Liver (tissue), 9 donors: ENCODE data around the gene PACSIN2. TPM values are rescaled to one million over a fixed set of nuclear protein-coding genes. Genes with fewer than 3 reads are reported as not detected.
A peak's percentile ranks its signal among the peaks of the same experiment; 100 is the strongest.

Experiments used
- DNase-seq: peaks from one replicate; pipeline ENCODE4 v3.0.0-alpha.2; 2017; ENCODE audit warnings: low spot score
- H3K27ac ChIP-seq, 2 donors: one replicate each; pipeline ENCODE4 v1.7.0; 2013; ENCODE audit warnings: inconsistent platforms in 2 of 2, low read length in 2 of 2, control low read depth in 1 of 2, low read depth in 1 of 2, mild to moderate bottlenecking in 1 of 2
- H3K27me3 ChIP-seq, 4 donors: one replicate each; pipeline versions ENCODE4 v1.6.1 to v1.7.0; 2013; ENCODE audit warnings: low read length in 3 of 4, inconsistent platforms in 1 of 4, mild to moderate bottlenecking in 1 of 4, moderate library complexity in 1 of 4; ENCODE audit not compliant: control insufficient read depth in 4 of 4, insufficient read depth in 4 of 4
- H3K36me3 ChIP-seq, 4 donors: one replicate each; pipeline versions ENCODE4 v1.6.1 to v1.7.0; 2013; ENCODE audit warnings: low read length in 3 of 4, mild to moderate bottlenecking in 3 of 4, low read depth in 1 of 4, moderate library complexity in 1 of 4; ENCODE audit not compliant: control insufficient read depth in 4 of 4, insufficient read depth in 3 of 4
- H3K4me1 ChIP-seq, 4 donors: one replicate each; pipeline versions ENCODE4 v1.6.1 to v1.7.0; 2013; ENCODE audit warnings: low read length in 3 of 4, mild to moderate bottlenecking in 3 of 4, moderate library complexity in 1 of 4; ENCODE audit not compliant: control insufficient read depth in 4 of 4, insufficient read depth in 4 of 4
- H3K4me3 ChIP-seq, 3 donors: one replicate each; pipeline versions ENCODE4 v1.6.1 to v1.7.0; 2013; ENCODE audit warnings: low read length in 3 of 3, control low read depth in 1 of 3, low read depth in 1 of 3, mild to moderate bottlenecking in 1 of 3
- H3K9ac ChIP-seq, 2 donors: one replicate each; pipeline ENCODE4 v1.7.0; 2013; ENCODE audit warnings: low read length in 2 of 2, mild to moderate bottlenecking in 2 of 2, moderate library complexity in 2 of 2, control low read depth in 1 of 2, low read depth in 1 of 2
- H3K9me3 ChIP-seq, 4 donors: one replicate each; pipeline versions ENCODE4 v1.6.1 to v1.7.0; 2013; ENCODE audit warnings: low read length in 3 of 4; ENCODE audit not compliant: control insufficient read depth in 4 of 4
- ATF3 ChIP-seq: IDR thresholded peaks from 2 replicates; pipeline ENCODE4 v1.6.1; 2016; ENCODE audit warnings: antibody characterized with exemption
- CTCF ChIP-seq: fragments of 150-350 bp; IDR thresholded peaks from 2 replicates; pipeline ENCODE4 v1.5.1; 2017; ENCODE audit warnings: improper control_type of control experiment, low read depth, low read length; ENCODE audit not compliant: missing input control
- EGR1 ChIP-seq, 2 donors: IDR thresholded peaks; 2 replicates each; pipeline ENCODE4 v1.6.1; 2016 to 2018; ENCODE audit warnings: antibody characterized with exemption in 2 of 2, low read depth in 2 of 2
- FOXA1 ChIP-seq: IDR thresholded peaks from 2 replicates; pipeline ENCODE4 v1.6.1; 2016; ENCODE audit warnings: antibody characterized with exemption
- FOXA2 ChIP-seq: IDR thresholded peaks from 2 replicates; pipeline ENCODE4 v1.6.1; 2016; ENCODE audit warnings: antibody characterized with exemption
- GABPA ChIP-seq, 2 donors: IDR thresholded peaks in 1 of 2; conservative IDR thresholded peaks in 1 of 2; 2 replicates each; pipeline ENCODE4 v1.6.1; 2016; ENCODE audit warnings: antibody characterized with exemption in 2 of 2, mild to moderate bottlenecking in 1 of 2, moderate library complexity in 1 of 2
- HNF4A ChIP-seq, 2 donors: conservative IDR thresholded peaks; 2 replicates each; pipeline ENCODE4 v1.6.1; 2016; ENCODE audit warnings: antibody characterized with exemption in 2 of 2, mild to moderate bottlenecking in 2 of 2
- HNF4G ChIP-seq: IDR thresholded peaks from 2 replicates; pipeline ENCODE4 v1.6.1; 2016; ENCODE audit warnings: antibody characterized with exemption
- JUND ChIP-seq, 2 donors: IDR thresholded peaks; 2 replicates each; pipeline ENCODE4 v1.6.1; 2016; ENCODE audit warnings: antibody characterized with exemption in 2 of 2
- MAX ChIP-seq: IDR thresholded peaks from 2 replicates; pipeline ENCODE4 v1.6.1; 2016; ENCODE audit warnings: antibody characterized with exemption
- NR2F2 ChIP-seq: IDR thresholded peaks from 2 replicates; pipeline ENCODE4 v1.6.1; 2016; ENCODE audit warnings: antibody characterized with exemption
- RAD21 ChIP-seq, 2 donors: IDR thresholded peaks; 2 replicates each; pipeline ENCODE4 v1.6.1; 2016; ENCODE audit warnings: antibody characterized with exemption in 2 of 2, mild to moderate bottlenecking in 2 of 2
- REST ChIP-seq: IDR thresholded peaks from 2 replicates; pipeline ENCODE4 v1.6.1; 2016; ENCODE audit warnings: antibody characterized with exemption, mild to moderate bottlenecking
- RXRA ChIP-seq, 2 donors: IDR thresholded peaks; 2 replicates each; pipeline ENCODE4 v1.6.1; 2017 to 2018; ENCODE audit warnings: antibody characterized with exemption in 2 of 2, mild to moderate bottlenecking in 1 of 2
- SP1 ChIP-seq: IDR thresholded peaks from 2 replicates; pipeline ENCODE4 v1.6.1; 2018; ENCODE audit warnings: antibody characterized with exemption, mild to moderate bottlenecking
- TAF1 ChIP-seq: conservative IDR thresholded peaks from 2 replicates; pipeline ENCODE4 v1.6.1; 2016; ENCODE audit warnings: antibody characterized with exemption, mild to moderate bottlenecking
- YY1 ChIP-seq: IDR thresholded peaks from 2 replicates; pipeline ENCODE4 v1.6.1; 2016; ENCODE audit warnings: antibody characterized with exemption, mild to moderate bottlenecking
- ZBTB33 ChIP-seq: IDR thresholded peaks from 2 replicates; pipeline ENCODE4 v1.6.1; 2016; ENCODE audit warnings: antibody characterized with exemption
- WGBS: extraction: QIAGEN DNeasy Blood & Tissue Kit; methylation state at CpG from one replicate; pipeline ENCODE4 v1.1.7; 2013; 5-methylcytosine and 5-hydroxymethylcytosine counted together
- polyA plus RNA-seq, 2 donors: library from polyadenylated mRNA; stranded (reverse) in 1 of 2; unstranded in 1 of 2; fragments of 200-250 nt in 1 of 2; fragments of >200 nt in 1 of 2; fragmentation: Nextera tagmentation in 1 of 2; extraction: Ambion mirVana in 1 of 2; gene quantifications; one replicate each; pipeline versions ENCODE4 v1.2.1 to v1.2.3, GENCODE V29; 2013 to 2015
- total RNA-seq, 2 donors: library from RNA; depleted of rRNA; stranded (reverse); fragments of >200 nt; gene quantifications; one replicate each; pipeline ENCODE4 v1.2.3, GENCODE V29; 2014
- donor health status: healthy.
- donor health status: healthy.
- donor health status: healthy.
- donor health status: healthy.
- donor health status: healthy.

PACSIN2 gene
- total and polyA plus RNA-seq, 4 donors, result 9.1 to 31.4 (median 17.0) TPM

GRCh38 chr22:42938976-42939375 lies 76.0 kb downstream of the PACSIN2 start:
- WGBS, result 83% methylated on average over 5 of the region's 5 CpGs
- H3K9ac ChIP-seq, result no peak overlapping the region
- H3K36me3 ChIP-seq, result no peaks in the 10 kb centered on the region
- H3K27ac ChIP-seq, result peak overlapping the region; percentile 32 to 63
- H3K4me1 ChIP-seq, result peaks cover 0 to 8% (median 2%) of the 10 kb centered on the region in 4 donors
- H3K27me3 ChIP-seq, result no peaks in the 10 kb centered on the region
- TF ChIP-seq SP1 (no peak), MAX (no peak), TAF1 (no peak), CTCF (no peak), JUND (IDR thresholded peaks at IDR 0.05) (no peak), FOXA2 (no peak), HNF4A (conservative IDR thresholded peaks at IDR 0.05) (no peak), REST (no peak), ZBTB33 (no peak), ATF3 (no peak), GABPA (IDR thresholded peaks at IDR 0.05 in 1 of 2, conservative IDR thresholded peaks at IDR 0.05 in 1 of 2) (no peak), FOXA1 (no peak), RXRA (IDR thresholded peaks at IDR 0.05) (no peak), HNF4G (no peak), EGR1 (IDR thresholded peaks at IDR 0.05; ENCODE audit: low read depth in 2 of 2) (no peak), RAD21 (IDR thresholded peaks at IDR 0.05) (no peak), NR2F2 (no peak), YY1 (no peak)
- H3K9me3 ChIP-seq, result no peaks in the 10 kb centered on the region
- no peak for DNase-seq
- H3K4me3 ChIP-seq, result no peak overlapping the region
